WTC11 (cell line): Measurements from ENCODE around the gene ANKMY1. TPM values are rescaled to one million over a fixed set of nuclear protein-coding genes. Genes with fewer than 3 reads are reported as not detected.

Experiments used
- ATAC-seq: fragments of 200-7000 bp; cut with Tn5 transposase; 2 replicates; pipeline ENCODE4 v1.10.0; 2021; ENCODE audit warnings: mild to moderate bottlenecking, moderate library complexity
- CTCF ChIA-PET: fragments of 300-600 bp; sonication (Branson Sonifier 250); formaldehyde crosslinking; loops from one replicate; lab custom pipeline; 2021; ENCODE audit warnings: antibody characterized with exemption; lab: Charles Lee
- POLR2A ChIA-PET: fragments of 350-600 bp; sonication (Branson Sonifier 250); formaldehyde crosslinking; loops from one replicate; lab custom pipeline; 2021; ENCODE audit warnings: antibody characterized with exemption; lab: Charles Lee
- DNase-seq: peaks from one replicate; pipeline ENCODE4 v3.0.0; 2021; ENCODE audit warnings: low spot score
- H3K27ac Mint-ChIP-seq: 2 replicates; pipeline ENCODE4 v1.8.0; 2021; ENCODE audit warnings: mixed read lengths
- H3K27me3 Mint-ChIP-seq: 2 replicates; pipeline ENCODE4 v1.8.0; 2021; ENCODE audit warnings: low read depth, mild to moderate bottlenecking, moderate library complexity, mixed read lengths
- H3K36me3 Mint-ChIP-seq: 2 replicates; pipeline ENCODE4 v1.8.0; 2021; ENCODE audit warnings: mixed read lengths
- H3K4me1 Mint-ChIP-seq: 2 replicates; pipeline ENCODE4 v1.8.0; 2022; ENCODE audit warnings: mixed read lengths
- H3K4me3 Mint-ChIP-seq: 2 replicates; pipeline ENCODE4 v1.8.0; 2021; ENCODE audit warnings: mild to moderate bottlenecking, moderate library complexity, mixed read lengths
- H3K9me3 Mint-ChIP-seq: 2 replicates; pipeline ENCODE4 v1.8.0; 2021; ENCODE audit warnings: mixed read lengths
- CREM ChIP-seq: sonication (generic); formaldehyde crosslinking; IDR thresholded peaks from 2 replicates; pipeline ENCODE4 v1.8.1; 2022; ENCODE audit warnings: mild to moderate bottlenecking, missing genetic modification reagents, moderate library complexity
- EMX1 ChIP-seq: fragments of 250-450 bp; sonication (Bioruptor Pico); IDR thresholded peaks from 2 replicates; pipeline ENCODE4 v1.8.0; 2021; ENCODE audit warnings: mild to moderate bottlenecking
- FOXK1 ChIP-seq: sonication (generic); formaldehyde crosslinking; IDR thresholded peaks from 2 replicates; pipeline ENCODE4 v1.8.0; 2022; ENCODE audit warnings: mild to moderate bottlenecking, moderate library complexity, missing genetic modification reagents
- GTF2I ChIP-seq: fragments of 250-450 bp; sonication (Bioruptor Pico); conservative IDR thresholded peaks from 2 replicates; pipeline ENCODE4 v1.4.0; 2021; ENCODE audit warnings: mild to moderate bottlenecking
- HMGA2 ChIP-seq: fragments of 250-450 bp; sonication (Bioruptor Pico); IDR thresholded peaks from 2 replicates; pipeline ENCODE4 v1.4.0; 2021; ENCODE audit warnings: mild to moderate bottlenecking, moderate library complexity
- MYBL2 ChIP-seq: sonication (generic); formaldehyde crosslinking; IDR thresholded peaks from 2 replicates; pipeline ENCODE4 v1.8.1; 2023; ENCODE audit warnings: mild to moderate bottlenecking, moderate library complexity, missing genetic modification reagents
- NR1H2 ChIP-seq: sonication (generic); formaldehyde crosslinking; IDR thresholded peaks from 2 replicates; pipeline ENCODE4 v1.9.0; 2021; ENCODE audit warnings: mild to moderate bottlenecking, moderate library complexity, missing genetic modification reagents
- OVOL2 ChIP-seq: fragments of 250-450 bp; sonication (Bioruptor Pico); IDR thresholded peaks from 2 replicates; pipeline ENCODE4 v1.9.0; 2021; ENCODE audit warnings: mild to moderate bottlenecking, borderline replicate concordance
- SMAD4 ChIP-seq: sonication (generic); formaldehyde crosslinking; IDR thresholded peaks from 2 replicates; pipeline ENCODE4 v1.8.0; 2022; ENCODE audit warnings: mild to moderate bottlenecking, missing genetic modification reagents
- ZNF263 ChIP-seq: sonication (generic); formaldehyde crosslinking; IDR thresholded peaks from 2 replicates; pipeline ENCODE4 v1.8.1; 2022; ENCODE audit warnings: low read depth, mild to moderate bottlenecking, moderate library complexity, missing genetic modification reagents
- ZNF416 ChIP-seq: fragments of 250-450 bp; sonication (Bioruptor Pico); IDR thresholded peaks from 2 replicates; pipeline ENCODE4 v1.9.0; 2021; ENCODE audit warnings: mild to moderate bottlenecking, inconsistent platforms
- total RNA-seq: library from RNA; stranded (reverse); gene quantifications from 3 replicates; pipeline ENCODE4 v1.2.3, GENCODE V29; 2021
- TF ChIP-seq, protein P1 (sequence below): fragments of 250-450 bp; sonication (Bioruptor Pico); IDR thresholded peaks from 2 replicates; pipeline ENCODE4 v1.9.0; 2021; ENCODE audit warnings: mild to moderate bottlenecking, borderline replicate concordance
- TF ChIP-seq, protein P2 (sequence below): sonication (generic); formaldehyde crosslinking; IDR thresholded peaks from 2 replicates; pipeline ENCODE4 v1.8.0; 2022; ENCODE audit warnings: mild to moderate bottlenecking, missing genetic modification reagents
- TF ChIP-seq, protein P3 (sequence below): sonication (generic); formaldehyde crosslinking; IDR thresholded peaks from 2 replicates; pipeline ENCODE4 v1.8.1; 2023; ENCODE audit warnings: mild to moderate bottlenecking, missing genetic modification reagents, borderline replicate concordance
- TF ChIP-seq, protein P4 (sequence below): sonication (generic); formaldehyde crosslinking; IDR thresholded peaks from 2 replicates; pipeline ENCODE4 v1.8.1; 2022; ENCODE audit warnings: mild to moderate bottlenecking, moderate library complexity, missing genetic modification reagents
- TF ChIP-seq, protein P5 (sequence below): sonication (generic); formaldehyde crosslinking; IDR thresholded peaks from 2 replicates; pipeline ENCODE4 v1.8.1; 2022; ENCODE audit warnings: low read depth, missing genetic modification reagents, borderline replicate concordance

Gene ANKMY1
- total RNA-seq, 1 experiment from 2014 or later, result 4.6 TPM

DNA sequence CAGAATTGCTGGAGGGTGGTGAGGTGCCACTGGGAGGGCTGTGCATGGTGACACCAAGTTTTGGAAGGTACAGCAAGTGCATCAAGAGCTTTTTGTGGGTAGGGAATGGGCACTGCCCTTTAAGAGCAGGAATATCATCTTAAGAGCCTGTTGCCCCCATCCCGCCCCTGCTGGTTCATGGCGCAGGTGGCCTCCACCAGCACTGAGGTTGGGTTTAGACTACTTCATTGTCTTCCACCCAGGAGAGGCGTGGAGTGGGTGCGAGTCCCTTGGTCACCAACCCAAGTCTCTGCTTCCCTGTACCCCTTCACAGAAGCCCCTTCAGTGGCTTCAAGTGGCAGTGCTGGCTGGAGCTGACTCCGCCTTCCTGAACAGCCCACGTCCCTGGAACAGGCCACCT lies 18.2 kb upstream of the ANKMY1 start:
- TF ChIP-seq, protein P1, sequence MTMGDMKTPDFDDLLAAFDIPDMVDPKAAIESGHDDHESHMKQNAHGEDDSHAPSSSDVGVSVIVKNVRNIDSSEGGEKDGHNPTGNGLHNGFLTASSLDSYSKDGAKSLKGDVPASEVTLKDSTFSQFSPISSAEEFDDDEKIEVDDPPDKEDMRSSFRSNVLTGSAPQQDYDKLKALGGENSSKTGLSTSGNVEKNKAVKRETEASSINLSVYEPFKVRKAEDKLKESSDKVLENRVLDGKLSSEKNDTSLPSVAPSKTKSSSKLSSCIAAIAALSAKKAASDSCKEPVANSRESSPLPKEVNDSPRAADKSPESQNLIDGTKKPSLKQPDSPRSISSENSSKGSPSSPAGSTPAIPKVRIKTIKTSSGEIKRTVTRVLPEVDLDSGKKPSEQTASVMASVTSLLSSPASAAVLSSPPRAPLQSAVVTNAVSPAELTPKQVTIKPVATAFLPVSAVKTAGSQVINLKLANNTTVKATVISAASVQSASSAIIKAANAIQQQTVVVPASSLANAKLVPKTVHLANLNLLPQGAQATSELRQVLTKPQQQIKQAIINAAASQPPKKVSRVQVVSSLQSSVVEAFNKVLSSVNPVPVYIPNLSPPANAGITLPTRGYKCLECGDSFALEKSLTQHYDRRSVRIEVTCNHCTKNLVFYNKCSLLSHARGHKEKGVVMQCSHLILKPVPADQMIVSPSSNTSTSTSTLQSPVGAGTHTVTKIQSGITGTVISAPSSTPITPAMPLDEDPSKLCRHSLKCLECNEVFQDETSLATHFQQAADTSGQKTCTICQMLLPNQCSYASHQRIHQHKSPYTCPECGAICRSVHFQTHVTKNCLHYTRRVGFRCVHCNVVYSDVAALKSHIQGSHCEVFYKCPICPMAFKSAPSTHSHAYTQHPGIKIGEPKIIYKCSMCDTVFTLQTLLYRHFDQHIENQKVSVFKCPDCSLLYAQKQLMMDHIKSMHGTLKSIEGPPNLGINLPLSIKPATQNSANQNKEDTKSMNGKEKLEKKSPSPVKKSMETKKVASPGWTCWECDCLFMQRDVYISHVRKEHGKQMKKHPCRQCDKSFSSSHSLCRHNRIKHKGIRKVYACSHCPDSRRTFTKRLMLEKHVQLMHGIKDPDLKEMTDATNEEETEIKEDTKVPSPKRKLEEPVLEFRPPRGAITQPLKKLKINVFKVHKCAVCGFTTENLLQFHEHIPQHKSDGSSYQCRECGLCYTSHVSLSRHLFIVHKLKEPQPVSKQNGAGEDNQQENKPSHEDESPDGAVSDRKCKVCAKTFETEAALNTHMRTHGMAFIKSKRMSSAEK, result no peak
- no peak for TF ChIP-seq NR1H2
- TF ChIP-seq OVOL2 (CRISPR knock-in tag), result no peak
- TF ChIP-seq ZNF263 (CRISPR knock-in tag), result no peak
- TF ChIP-seq, protein P2, sequence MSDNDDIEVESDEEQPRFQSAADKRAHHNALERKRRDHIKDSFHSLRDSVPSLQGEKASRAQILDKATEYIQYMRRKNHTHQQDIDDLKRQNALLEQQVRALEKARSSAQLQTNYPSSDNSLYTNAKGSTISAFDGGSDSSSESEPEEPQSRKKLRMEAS (CRISPR knock-in tag), result no peak
- TF ChIP-seq CREM, result no peak
- TF ChIP-seq, protein P3, sequence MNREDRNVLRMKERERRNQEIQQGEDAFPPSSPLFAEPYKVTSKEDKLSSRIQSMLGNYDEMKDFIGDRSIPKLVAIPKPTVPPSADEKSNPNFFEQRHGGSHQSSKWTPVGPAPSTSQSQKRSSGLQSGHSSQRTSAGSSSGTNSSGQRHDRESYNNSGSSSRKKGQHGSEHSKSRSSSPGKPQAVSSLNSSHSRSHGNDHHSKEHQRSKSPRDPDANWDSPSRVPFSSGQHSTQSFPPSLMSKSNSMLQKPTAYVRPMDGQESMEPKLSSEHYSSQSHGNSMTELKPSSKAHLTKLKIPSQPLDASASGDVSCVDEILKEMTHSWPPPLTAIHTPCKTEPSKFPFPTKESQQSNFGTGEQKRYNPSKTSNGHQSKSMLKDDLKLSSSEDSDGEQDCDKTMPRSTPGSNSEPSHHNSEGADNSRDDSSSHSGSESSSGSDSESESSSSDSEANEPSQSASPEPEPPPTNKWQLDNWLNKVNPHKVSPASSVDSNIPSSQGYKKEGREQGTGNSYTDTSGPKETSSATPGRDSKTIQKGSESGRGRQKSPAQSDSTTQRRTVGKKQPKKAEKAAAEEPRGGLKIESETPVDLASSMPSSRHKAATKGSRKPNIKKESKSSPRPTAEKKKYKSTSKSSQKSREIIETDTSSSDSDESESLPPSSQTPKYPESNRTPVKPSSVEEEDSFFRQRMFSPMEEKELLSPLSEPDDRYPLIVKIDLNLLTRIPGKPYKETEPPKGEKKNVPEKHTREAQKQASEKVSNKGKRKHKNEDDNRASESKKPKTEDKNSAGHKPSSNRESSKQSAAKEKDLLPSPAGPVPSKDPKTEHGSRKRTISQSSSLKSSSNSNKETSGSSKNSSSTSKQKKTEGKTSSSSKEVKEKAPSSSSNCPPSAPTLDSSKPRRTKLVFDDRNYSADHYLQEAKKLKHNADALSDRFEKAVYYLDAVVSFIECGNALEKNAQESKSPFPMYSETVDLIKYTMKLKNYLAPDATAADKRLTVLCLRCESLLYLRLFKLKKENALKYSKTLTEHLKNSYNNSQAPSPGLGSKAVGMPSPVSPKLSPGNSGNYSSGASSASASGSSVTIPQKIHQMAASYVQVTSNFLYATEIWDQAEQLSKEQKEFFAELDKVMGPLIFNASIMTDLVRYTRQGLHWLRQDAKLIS, result no peak
- TF ChIP-seq FOXK1, result no peak
- no peak for TF ChIP-seq SMAD4 (CRISPR knock-in tag)
- TF ChIP-seq GTF2I (CRISPR knock-in tag), result no peak
- no peak for TF ChIP-seq HMGA2
- TF ChIP-seq, protein P4, sequence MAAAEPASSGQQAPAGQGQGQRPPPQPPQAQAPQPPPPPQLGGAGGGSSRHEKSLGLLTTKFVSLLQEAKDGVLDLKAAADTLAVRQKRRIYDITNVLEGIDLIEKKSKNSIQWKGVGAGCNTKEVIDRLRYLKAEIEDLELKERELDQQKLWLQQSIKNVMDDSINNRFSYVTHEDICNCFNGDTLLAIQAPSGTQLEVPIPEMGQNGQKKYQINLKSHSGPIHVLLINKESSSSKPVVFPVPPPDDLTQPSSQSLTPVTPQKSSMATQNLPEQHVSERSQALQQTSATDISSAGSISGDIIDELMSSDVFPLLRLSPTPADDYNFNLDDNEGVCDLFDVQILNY, result no peak
- no peak for TF ChIP-seq ZNF416 (CRISPR knock-in tag)
- no peak for TF ChIP-seq EMX1 (CRISPR knock-in tag)
- no peak for TF ChIP-seq MYBL2
- TF ChIP-seq, protein P5, sequence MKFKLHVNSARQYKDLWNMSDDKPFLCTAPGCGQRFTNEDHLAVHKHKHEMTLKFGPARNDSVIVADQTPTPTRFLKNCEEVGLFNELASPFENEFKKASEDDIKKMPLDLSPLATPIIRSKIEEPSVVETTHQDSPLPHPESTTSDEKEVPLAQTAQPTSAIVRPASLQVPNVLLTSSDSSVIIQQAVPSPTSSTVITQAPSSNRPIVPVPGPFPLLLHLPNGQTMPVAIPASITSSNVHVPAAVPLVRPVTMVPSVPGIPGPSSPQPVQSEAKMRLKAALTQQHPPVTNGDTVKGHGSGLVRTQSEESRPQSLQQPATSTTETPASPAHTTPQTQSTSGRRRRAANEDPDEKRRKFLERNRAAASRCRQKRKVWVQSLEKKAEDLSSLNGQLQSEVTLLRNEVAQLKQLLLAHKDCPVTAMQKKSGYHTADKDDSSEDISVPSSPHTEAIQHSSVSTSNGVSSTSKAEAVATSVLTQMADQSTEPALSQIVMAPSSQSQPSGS (CRISPR knock-in tag), result no peak
- POLR2A ChIA-PET, result no interaction called here
- CTCF ChIA-PET, result interaction anchor here (1.9 kb wide), 1 partner anchor 10 kb away, joined by 4 read pairs; the partner anchor contains the start of gene CAPN10
- ATAC-seq, result no peak
- peaks cover 7% of the 10 kb centered on the region for H3K4me1 Mint-ChIP-seq
- H3K27me3 Mint-ChIP-seq, result no peaks in the 10 kb centered on the region; the same call in 1 of the 2 replicates
- no peak for DNase-seq
- no peaks in the 10 kb centered on the region; the same call in 1 of the 2 replicates for H3K36me3 Mint-ChIP-seq
- no peak overlapping the region for H3K4me3 Mint-ChIP-seq
- no peaks in the 10 kb centered on the region for H3K9me3 Mint-ChIP-seq
- H3K27ac Mint-ChIP-seq, result no peak overlapping the region
